HG02973 (cell line): Measurements from ENCODE around the gene NHS.
"Not testable (repeated sequence)": the region's sequence is repeated elsewhere in the genome, so short reads cannot be mapped to it uniquely, and the experiment has no call there.

Experiments
- ATAC-seq: cut with Tn5 transposase; IDR thresholded peaks from one replicate; pipeline ENCODE4 v1.9.1; 2021; ENCODE audit warnings: moderate library complexity; ENCODE audit not compliant: unreplicated experiment

Gene NHS

DNA sequence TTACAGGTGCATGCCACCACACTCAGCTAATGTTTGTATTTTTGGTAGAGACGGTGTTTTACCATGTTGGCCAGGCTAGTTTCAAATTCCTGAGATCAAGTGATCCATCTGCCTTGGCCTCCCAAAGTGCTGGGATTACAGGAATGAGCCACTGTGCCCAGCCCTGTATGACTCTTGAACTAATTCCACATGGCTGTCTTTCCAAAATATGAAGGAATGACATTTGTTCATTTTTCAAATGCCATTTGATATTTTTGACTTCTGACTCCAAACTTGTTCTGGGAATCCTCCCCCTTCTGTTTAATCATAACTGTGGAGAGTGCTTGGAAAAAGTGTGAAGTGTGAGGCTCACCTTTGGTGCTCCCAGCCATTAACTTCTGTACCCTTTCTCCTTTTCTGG lies 119.2 kb downstream of the NHS start:
- ATAC-seq = no peak

DNA sequence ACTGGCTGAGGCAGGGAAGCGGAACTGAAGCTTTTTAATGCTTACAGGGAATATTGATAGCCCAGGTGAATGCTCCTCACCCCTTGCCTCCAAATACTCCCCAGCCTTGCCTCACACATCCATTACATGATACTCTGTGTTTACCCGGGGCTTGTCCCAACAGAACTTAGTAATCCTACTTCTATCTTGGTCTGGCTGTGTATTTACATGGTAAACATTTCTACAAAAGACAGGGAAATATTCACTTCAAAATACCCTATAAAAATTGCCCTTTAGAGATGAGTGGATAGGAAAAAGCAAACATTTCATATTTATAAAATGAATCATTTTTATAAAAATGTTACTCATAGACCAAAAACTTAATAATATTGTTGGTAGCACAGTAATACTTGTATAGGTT lies 120.1 kb downstream of the NHS start:
- no peak for ATAC-seq

GRCh38 chrX:17496407-17496806 lies 121.4 kb downstream of the NHS start:
- ATAC-seq = no peak

GRCh38 chrX:17497193-17497592 lies 122.2 kb downstream of the NHS start:
- no peak for ATAC-seq

DNA sequence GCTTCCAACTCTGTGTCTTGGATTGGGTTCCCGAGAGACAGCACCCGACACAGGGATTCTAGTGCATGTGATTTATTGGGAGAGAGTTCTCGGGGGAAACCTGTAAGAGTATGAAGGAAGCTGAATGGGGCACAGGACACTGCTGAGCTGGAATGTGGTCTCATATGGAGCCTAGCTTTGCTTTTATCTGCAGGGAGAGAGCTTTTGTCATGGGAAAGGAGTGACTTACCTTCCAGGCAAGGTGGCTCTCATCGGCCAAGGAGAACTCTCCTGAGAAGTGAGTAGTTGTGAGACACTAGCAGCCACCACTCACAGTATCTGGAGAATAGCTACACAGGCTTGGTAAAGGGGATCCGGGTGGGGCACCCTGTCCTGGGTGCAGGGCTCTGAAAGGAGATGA lies 124.5 kb downstream of the NHS start:
- no peak for ATAC-seq

DNA sequence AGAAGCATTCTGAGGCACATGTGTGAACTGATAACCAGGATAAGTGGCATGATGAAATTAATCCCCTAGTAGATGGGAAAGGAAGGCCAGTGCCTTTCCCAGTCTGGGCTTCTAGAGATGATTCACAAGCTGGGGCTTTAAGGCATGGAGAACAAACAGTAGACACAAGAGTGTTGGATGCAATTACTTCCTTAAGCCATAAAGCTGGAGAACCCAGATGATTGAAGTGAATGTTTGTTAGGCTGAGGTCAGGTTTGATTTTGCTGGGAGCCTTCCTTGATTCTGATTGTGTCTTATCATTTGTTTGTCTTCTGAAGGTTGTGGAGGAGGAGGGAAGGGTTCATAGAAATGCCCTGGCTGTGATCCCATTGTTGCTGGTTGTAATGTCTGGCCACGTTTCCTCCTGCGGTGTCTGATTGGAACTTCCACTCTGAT lies 125.2 kb downstream of the NHS start:
- no peak for ATAC-seq

DNA sequence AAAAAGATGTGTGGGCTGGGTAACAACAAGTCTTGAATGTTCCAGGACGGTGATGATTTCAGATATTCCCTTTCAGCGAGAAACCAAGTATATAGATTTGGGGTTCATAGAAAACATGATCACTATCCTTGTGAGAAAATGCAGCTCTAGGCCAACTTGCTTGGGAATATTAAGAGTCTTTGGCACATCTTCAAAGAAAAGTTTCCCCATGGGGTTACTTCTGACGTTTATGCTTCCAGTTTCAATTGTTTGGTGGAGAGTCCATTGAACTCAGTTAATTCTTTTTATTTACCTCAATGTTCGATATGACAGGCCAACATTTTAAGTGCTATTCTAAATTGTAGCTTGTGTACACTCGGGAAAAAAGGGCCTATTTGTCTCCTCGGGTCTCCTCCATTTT lies 126.7 kb downstream of the NHS start:
- no peak for ATAC-seq

DNA sequence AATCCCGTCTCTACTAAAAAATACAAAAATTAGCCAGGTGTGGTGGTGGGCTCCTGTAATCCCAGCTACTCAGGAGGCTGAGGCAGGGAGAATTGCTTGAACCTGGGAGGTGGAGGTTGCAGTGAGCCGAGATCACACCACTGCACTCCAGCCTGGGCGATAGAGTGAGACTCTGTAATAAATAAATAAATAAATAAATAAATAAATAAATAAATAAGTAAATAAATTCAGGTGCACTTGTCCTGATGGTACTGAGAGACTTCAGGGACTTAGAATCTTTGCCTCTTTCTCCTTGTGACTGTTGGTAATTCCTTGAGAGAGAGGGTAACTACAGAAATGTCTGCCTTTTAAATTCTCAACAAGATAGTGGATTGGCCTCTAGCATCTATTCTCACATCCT lies 131.4 kb downstream of the NHS start:
- not testable (repeated sequence) for ATAC-seq

GRCh38 chrX:17511556-17511955 lies 136.6 kb downstream of the NHS start:
- ATAC-seq = no peak

- ATAC-seq = no peak
Observed at GRCh38 chrX:17519358-17519757, 144.4 kb downstream of the NHS start.

GRCh38 chrX:17520016-17520615 lies 145.1 kb downstream of the NHS start:
- no peak for ATAC-seq

GRCh38 chrX:17521871-17522693 lies 147.1 kb downstream of the NHS start:
- ATAC-seq = no peak

GRCh38 chrX:17525266-17525665 lies 150.3 kb downstream of the NHS start:
- no peak for ATAC-seq

DNA sequence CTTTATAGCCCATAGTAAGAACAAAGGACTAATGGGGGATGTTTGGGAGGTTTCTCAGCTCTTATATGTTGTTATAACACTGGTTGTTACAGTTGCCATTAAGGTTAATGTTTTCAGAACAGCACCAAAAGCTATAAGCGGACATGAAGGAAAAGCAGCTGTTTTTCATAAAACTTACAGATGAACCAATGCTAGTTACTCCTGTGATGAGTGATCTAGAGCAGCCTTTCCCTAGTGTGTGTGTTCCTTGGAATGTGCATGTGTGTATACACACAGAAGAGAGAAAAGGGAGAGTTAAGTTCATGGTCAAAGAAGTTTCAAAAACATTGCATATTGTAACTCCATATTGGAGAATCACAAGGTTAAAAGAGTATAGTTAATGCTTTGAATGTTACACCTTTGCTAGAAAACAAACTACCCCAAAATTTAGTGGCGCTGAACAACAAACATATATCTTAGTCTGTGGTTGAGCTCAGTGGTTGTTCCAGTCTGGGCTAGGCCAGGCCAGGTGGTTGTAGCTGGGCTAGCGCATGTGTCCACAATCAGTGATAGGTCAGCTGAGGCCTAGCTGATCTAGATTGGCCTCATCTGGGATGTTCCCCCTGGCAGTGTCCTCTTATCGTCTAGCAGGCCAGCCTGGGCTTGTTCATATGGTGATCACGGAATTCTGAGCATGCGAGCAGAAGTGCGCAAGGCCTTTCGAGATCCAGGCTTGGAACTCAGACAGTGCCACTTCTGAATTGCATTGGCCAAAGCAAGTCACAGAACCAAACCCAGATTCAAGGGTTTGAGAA lies 151.0 kb downstream of the NHS start:
- ATAC-seq = no peak

- ATAC-seq = no peak
Observed at GRCh38 chrX:17527135-17527701, 152.2 kb downstream of the NHS start.

GRCh38 chrX:17527922-17528321 lies 152.9 kb downstream of the NHS start:
- ATAC-seq = no peak

GRCh38 chrX:17529151-17529745 lies 154.2 kb downstream of the NHS start:
- ATAC-seq = no peak

GRCh38 chrX:17531500-17531899 lies 156.5 kb downstream of the NHS start:
- no peak for ATAC-seq

GRCh38 chrX:17535229-17535628 lies 160.2 kb downstream of the NHS start:
- ATAC-seq = no peak

- no peak for ATAC-seq
Observed at GRCh38 chrX:17537723-17538243, 162.8 kb downstream of the NHS start.

- no peak for ATAC-seq
Observed at GRCh38 chrX:17542123-17542522, 167.1 kb downstream of the NHS start.
